Measurements from ENCODE around the gene APOO. TPM values are rescaled to one million over a fixed set of nuclear protein-coding genes. Genes with fewer than 3 reads are reported as not detected.

APOO gene
- total RNA-seq, 1 donor from 2014 or later, result 18.6 TPM

DNA sequence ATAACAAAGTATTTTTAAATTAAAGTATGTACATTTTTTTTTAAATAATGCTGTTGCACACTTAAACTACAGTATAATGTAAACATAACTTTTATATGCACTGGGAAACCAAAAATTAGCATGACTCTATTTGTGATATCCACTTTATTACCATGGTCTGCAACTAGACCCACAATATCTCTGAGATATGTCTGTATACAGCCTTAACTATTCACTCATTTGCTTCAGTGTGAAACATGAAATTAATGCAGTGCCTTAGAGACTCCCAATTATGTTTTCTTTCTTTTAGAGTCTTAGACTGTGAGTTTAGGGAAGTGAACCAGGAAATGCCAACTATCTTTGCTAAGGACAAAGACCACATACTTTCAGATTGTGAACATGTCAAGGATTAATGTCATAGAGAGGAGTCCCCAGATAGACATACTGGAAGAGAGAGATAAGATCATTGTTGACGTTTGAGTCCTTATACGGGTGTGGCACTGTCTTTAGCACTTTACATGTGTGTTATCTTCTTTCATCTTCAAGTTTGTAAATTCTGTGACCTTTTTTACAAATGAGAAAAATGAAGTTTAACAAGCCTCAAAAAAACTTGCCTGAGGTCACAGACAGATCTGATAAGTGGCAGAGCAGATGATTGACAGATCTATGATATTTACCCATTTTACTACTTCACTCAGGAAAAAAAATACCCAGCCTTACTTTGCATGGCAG, 23.3 kb upstream of the APOO start:
- no peak overlapping the region for H3K4me3 ChIP-seq (ENCODE audit: low read depth, low read length)
- no peak for TF ChIP-seq CTCF (conservative IDR thresholded peaks at IDR 0.05; ENCODE audit: low read depth, low read length)
- no peak for DNase-seq (ENCODE audit: low read depth)

DNA sequence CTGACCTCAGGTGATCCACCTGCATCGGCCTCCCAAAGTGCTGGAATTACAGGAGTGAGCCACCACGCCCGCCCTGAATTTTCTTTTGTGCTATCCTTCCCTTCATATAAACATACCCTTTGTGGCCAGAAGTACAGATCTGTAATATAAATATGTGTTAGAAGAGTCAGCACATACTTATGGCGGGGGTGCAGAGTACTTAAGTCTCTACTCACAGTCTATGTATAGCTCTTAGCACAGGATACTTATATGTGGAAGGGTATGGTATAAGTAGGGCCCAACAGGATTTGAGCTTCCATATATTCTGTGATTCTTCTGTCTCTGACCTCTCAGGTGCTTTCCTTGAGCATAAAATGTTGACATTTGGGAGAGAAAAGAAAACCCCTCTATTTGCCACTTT, 18.3 kb upstream of the APOO start:
- no peak overlapping the region for H3K4me3 ChIP-seq (ENCODE audit: low read depth, low read length)
- TF ChIP-seq CTCF (conservative IDR thresholded peaks at IDR 0.05; ENCODE audit: low read depth, low read length), result no peak
- no peak for DNase-seq (ENCODE audit: low read depth)

GRCh38 chrX:23919706-23920320, 12.1 kb upstream of the APOO start:
- peak; percentile 48 for TF ChIP-seq CTCF (conservative IDR thresholded peaks at IDR 0.05; ENCODE audit: low read depth, low read length)
- no peak for DNase-seq (ENCODE audit: low read depth)

GRCh38 chrX:23919148-23919547, 11.4 kb upstream of the APOO start:
- no peak overlapping the region for H3K4me3 ChIP-seq (ENCODE audit: low read depth, low read length)
- DNase-seq (ENCODE audit: low read depth), result no peak

More at GRCh38 chrX:23919706-23920320, 12.1 kb upstream of the APOO start:
- H3K4me3 ChIP-seq (ENCODE audit: low read depth, low read length), result no peak overlapping the region

GRCh38 chrX:23911126-23911835, 3.5 kb upstream of the APOO start:
- no peak for DNase-seq (ENCODE audit: low read depth)
- TF ChIP-seq CTCF (conservative IDR thresholded peaks at IDR 0.05; ENCODE audit: low read depth, low read length), result no peak
- no peak overlapping the region for H3K4me3 ChIP-seq (ENCODE audit: low read depth, low read length)

More at GRCh38 chrX:23919148-23919547, 11.4 kb upstream of the APOO start:
- no peak for TF ChIP-seq CTCF (conservative IDR thresholded peaks at IDR 0.05; ENCODE audit: low read depth, low read length)

DNA sequence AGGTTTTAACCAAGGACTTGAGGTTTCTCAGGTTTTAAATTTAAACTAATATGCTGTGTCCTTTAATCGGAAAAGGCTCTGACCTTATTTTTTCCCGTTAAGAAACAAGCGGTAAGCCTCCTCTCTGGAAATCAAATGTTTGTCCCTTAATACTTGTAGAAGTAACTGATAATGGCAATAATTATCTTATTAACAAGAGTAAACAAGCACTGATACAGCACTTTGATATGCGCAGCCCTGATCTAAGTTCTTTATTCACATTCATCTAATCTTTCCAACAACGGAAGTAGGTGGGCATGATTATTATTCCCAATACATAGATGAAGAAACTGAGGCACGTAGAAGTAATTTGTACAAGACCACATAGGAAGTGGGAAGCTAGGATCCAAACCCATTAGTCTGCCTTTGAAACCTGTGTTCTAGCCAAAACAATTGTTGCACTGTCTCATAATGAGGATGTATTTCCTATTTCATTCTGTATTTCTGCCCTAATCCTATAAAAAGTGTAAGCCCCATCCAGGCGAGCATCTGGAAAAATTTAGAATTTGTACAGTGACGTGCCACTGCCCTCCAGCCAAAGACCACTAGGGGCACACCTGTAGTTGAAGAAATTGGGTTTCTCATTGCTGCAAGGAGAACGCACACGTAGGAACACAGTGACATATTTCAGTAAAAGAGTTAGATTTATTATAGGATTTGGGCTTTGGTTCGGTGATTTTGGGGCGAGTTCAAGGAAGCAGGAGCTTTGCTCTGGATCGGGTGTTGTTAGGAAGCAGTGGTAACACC, 674 bp upstream of the APOO start:
- H3K4me3 ChIP-seq (ENCODE audit: low read depth, low read length), result peak overlapping the region; percentile 70
- DNase-seq (ENCODE audit: low read depth), result no peak
- TF ChIP-seq CTCF (conservative IDR thresholded peaks at IDR 0.05; ENCODE audit: low read depth, low read length), result peak; percentile 37
